Activated gamma-delta T cell treated with Interleukin-2 at 50 U/mL for 16 hours (primary cell): ENCODE data around the gene HGFAC.

Experiments used
- DNase-seq: peaks from one replicate; pipeline ENCODE4 v3.0.0-alpha.2; 2020

The HGFAC gene

DNA sequence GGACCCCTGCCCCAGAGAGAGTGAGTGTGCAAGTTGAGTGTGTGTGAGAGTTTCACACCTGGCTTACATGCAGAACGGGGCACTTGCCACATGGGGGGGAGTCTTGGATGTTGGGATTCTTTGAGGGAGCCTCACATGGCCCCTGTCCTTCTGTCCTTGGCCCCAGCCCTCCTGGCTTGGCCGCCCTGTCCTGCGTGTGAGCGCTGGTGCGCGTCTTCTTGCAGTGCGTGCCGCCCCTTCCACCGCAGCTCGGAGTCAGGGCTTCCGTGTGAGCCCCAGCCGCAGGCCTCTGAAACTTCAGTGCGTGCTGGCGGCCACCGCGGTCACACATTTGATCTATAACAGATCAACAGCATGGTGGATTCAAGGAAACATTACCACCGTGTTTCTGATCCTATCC is 30.1 kb upstream of the HGFAC start:
- DNase-seq = no peak

- no peak for DNase-seq
Observed at GRCh38 chr4:3412257-3413020, 29.3 kb upstream of the HGFAC start.

- no peak for DNase-seq
Observed at GRCh38 chr4:3413217-3413671, 28.5 kb upstream of the HGFAC start.

- DNase-seq = no peak
Observed at GRCh38 chr4:3413675-3414420, 27.9 kb upstream of the HGFAC start.

DNA sequence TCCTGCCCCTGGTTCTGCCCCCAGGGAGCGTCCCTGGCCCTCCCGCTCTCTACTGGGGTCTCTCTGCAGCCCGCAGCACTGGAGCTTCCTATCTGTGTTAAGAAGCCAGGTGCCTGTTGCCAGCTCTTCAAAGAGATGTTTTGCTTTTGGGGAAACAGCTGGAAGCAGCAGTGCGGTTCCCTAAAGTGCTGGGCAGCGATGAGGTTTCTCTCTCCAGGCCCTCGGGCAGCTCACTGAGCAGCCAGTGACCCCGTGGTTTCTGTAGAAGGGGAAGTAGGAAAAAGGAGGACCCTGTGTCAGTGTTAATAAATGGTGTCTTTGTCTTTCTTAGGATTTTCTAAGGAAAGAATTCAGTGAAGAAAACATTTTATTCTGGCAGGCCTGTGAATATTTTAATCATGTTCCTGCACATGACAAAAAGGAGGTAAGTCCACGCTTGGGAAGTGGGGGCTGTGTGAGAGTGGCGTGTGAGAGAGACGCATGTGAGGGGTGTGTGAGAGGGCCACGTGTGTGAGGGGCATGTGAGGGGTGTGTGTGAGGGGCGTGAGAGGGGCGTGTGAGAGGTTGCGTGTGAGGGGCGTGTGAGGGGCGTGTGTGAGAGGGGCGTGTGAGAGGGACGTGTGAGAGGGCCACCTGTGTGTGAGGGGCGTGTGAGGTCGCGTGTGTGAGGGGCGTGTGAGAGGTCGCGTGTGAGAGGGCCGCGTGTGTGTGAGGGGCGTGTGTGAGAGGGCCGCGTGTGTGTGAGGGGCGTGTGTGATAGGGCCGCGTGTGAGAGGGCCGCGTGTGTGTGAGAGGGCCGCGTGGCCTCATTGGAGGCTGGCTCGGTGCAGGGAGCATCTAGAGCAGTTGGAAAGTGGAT is 27.1 kb upstream of the HGFAC start:
- DNase-seq = no peak

DNA sequence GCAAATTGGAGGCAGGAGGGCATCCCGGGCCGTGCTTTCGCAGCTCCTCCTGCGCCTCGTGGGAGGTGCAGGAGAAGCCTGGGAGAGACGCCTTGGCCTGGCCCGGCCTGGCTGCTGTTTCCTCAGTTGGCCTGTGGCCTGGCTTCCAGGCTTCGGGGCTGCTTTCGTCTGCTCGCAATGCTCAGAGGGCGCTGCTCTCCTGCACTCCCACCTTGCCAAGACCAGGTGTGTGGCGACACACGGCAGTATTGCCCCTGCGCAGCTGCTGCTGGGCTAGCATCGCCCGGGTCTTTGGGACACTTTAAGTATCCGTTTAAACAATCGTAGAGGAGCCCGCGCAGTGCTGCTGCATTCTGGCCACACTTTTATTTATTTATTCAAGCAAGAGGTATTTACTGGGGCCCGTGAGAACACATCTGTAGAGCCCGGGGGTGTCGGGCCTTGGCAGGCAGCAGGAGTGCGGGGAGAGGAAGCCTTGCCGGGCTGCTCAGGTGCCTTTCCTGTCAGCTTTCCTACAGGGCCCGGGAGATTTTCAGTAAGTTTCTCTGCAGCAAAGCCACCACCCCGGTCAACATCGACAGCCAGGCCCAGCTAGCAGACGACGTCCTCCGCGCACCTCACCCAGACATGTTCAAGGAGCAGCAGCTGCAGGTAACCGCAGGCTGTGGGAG is 26.2 kb upstream of the HGFAC start:
- no peak for DNase-seq

DNA sequence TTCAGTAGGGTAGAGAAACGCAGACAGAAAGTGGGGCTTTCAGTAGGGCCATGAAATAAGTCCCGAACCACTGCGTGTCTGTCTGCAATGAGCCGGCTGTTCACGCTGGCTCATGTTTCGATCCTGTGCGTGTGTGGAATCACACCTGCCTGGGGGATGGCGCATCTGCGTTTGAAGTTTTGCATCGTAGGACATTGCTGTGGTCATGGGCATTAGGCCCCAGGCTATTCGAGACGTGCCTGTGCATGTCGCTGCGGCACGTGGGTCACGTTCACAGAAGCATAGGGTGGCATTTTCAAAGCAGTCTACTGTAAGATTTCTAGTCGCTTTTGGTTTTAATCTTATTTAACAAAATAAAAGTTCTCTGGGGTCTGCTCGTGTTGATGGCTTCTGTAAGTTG is 25.5 kb upstream of the HGFAC start:
- DNase-seq = no peak

DNA sequence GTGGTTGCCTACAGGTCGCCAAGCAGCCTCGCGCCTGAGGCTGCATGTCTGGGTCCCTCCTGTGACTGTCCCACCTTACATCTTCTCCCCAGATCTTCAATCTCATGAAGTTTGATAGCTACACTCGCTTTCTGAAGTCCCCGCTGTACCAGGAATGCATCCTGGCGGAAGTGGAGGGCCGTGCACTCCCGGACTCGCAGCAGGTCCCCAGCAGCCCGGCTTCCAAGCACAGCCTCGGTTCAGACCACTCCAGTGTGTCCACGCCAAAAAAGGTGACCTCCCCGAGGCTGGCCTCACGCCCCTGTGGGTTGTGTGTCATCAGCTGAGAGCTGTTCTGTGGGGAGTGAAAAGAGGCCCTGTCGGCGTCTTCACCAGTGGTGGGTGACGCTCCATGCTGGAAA is 24.9 kb upstream of the HGFAC start:
- no peak for DNase-seq

- DNase-seq = no peak
Observed at GRCh38 chr4:3417448-3417847, 24.3 kb upstream of the HGFAC start.

- no peak for DNase-seq
Observed at GRCh38 chr4:3418029-3418762, 23.6 kb upstream of the HGFAC start.

GRCh38 chr4:3419836-3420605 is 21.7 kb upstream of the HGFAC start:
- no peak for DNase-seq

GRCh38 chr4:3420606-3420955 is 21.2 kb upstream of the HGFAC start:
- no peak for DNase-seq

DNA sequence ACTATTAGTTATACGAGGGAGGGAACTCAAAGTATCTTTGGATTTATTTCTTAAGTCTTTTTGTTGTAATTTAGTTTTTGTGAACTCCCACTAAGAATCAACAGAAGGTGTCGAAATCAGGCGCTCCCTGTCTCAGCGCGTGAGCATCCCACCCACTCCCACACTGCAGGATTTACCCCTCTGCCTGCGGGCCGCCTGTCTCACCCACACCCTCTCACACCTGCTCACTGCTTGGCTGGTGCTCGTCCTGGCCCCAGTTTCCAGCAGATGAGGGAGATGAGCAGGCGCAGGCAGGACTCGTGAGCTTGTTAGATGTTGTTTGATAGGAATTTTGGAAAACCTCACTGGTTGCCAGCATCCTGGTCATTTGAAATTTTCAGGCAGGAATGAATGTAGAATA is 20.8 kb upstream of the HGFAC start:
- DNase-seq = no peak

DNA sequence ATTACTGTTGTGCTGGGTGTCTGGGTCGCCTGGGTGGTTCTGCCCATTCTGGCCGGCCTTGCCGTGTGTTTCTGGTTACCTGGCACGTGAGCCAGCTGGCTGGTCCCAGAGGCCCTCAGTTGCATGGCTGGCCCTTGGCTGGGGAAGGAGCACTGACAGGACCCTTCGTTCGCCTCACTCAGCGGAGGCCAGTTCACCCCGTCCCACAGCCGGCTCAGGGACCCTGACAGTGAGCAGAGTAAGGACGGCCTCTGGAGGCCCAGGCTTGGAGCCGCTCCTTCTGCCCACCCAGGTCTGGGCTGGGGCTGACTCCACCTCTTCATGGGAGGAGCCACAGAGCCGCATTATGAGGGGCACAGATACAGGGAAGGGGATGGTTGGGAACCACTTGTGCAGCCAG is 20.3 kb upstream of the HGFAC start:
- DNase-seq = no peak

DNA sequence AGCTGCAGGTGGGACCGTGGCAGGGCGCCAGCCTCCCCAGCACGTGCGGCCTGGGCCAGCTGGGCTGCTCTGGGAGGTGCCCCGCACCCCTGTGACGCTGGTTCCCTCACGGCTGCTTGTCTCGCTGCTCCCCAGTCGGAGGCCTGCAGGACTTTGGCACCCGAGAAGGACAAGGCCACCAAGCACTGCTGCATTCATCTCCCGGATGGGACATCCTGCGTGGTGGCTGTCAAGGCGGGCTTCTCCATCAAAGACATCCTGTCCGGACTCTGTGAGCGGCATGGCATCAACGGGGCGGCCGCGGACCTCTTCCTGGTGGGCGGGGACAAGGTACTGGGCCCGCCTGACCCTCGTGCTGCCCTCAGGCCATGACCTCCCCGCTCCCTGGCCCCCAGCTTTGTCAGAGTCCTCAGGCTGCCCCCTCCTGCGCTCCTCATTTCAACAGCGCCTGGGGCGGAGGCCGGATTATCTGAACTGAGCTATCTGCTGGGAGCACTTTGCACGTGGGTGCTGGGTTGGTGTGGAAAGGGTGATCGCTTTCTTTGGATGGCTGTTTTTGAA is 19.4 kb upstream of the HGFAC start:
- DNase-seq = no peak

- DNase-seq = no peak
Observed at GRCh38 chr4:3422808-3423297, 18.9 kb upstream of the HGFAC start.

- DNase-seq = no peak
Observed at GRCh38 chr4:3423406-3423805, 18.4 kb upstream of the HGFAC start.

GRCh38 chr4:3423952-3424351 is 17.8 kb upstream of the HGFAC start:
- DNase-seq = no peak

- DNase-seq = no peak
Observed at GRCh38 chr4:3424522-3425095, 17.2 kb upstream of the HGFAC start.

DNA sequence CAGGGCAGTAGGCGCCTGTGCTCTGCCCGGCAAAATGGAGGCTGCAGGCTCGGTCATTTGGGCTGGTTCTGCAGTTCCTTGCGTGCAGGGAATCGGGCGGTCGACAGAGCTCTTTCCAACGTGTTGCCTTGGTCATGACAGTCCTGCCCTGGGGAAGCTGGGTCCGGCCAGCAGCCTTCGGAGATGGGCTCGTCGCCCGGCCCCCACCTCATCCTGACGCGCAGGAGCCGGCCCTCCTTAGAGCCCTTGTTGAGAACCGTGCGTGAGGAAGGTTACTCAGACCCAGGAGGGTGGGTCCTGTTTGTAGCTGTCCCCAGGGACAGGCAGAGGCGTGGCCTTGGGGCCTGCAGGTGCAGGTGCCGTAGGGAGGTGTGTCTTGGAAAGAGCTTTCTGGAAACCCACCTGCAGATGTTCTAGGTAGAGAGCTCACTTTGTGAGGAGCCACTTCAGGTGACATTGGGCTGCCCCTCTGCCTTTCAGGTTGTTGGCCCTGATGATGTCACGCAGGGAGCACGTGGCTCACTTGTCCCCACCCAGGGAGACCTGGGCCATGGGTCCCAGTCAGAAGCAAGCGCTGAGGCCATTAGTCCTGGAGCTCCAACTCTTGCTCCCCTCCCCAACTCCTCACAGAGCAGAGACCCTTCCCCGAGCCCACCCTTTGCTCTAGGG is 15.2 kb upstream of the HGFAC start:
- no peak for DNase-seq
